GM23248 (cell line): ENCODE measurements around the gene SRGAP2C.
"Not testable (repeated sequence)": the region's sequence is repeated elsewhere in the genome, so short reads cannot be mapped to it uniquely, and the experiment has no call there.

ENCODE experiments used
- EZH2 ChIP-seq: fragments of 200-600 bp; sonication (generic); IDR thresholded peaks from 2 replicates; pipeline ENCODE4 v1.6.1; 2018; ENCODE audit warnings: antibody characterized with exemption, mild to moderate bottlenecking; ENCODE audit not compliant: insufficient read depth, poor library complexity, severe bottlenecking
- EZH2phosphoT487 ChIP-seq: fragments of 200-600 bp; sonication (generic); IDR thresholded peaks from 2 replicates; pipeline ENCODE4 v1.6.1; 2018; ENCODE audit warnings: antibody characterized with exemption, moderate library complexity, mild to moderate bottlenecking, low read depth; ENCODE audit not compliant: insufficient read depth

- TF ChIP-seq EZH2, EZH2phosphoT487: not testable (repeated sequence)
These were observed 162.7 kb downstream of the SRGAP2C start for GRCh38 chr1:121347476-121347875.
